D341Med (cell line): ENCODE data around the gene KRT80.
"Not testable (repeated sequence)": the region's sequence is repeated elsewhere in the genome, so short reads cannot be mapped to it uniquely, and the experiment has no call there.

ENCODE experiments used
- DNase-seq: peaks from one replicate; pipeline ENCODE4 v3.0.0; 2012; ENCODE audit warnings: low spot score

The KRT80 gene

DNA sequence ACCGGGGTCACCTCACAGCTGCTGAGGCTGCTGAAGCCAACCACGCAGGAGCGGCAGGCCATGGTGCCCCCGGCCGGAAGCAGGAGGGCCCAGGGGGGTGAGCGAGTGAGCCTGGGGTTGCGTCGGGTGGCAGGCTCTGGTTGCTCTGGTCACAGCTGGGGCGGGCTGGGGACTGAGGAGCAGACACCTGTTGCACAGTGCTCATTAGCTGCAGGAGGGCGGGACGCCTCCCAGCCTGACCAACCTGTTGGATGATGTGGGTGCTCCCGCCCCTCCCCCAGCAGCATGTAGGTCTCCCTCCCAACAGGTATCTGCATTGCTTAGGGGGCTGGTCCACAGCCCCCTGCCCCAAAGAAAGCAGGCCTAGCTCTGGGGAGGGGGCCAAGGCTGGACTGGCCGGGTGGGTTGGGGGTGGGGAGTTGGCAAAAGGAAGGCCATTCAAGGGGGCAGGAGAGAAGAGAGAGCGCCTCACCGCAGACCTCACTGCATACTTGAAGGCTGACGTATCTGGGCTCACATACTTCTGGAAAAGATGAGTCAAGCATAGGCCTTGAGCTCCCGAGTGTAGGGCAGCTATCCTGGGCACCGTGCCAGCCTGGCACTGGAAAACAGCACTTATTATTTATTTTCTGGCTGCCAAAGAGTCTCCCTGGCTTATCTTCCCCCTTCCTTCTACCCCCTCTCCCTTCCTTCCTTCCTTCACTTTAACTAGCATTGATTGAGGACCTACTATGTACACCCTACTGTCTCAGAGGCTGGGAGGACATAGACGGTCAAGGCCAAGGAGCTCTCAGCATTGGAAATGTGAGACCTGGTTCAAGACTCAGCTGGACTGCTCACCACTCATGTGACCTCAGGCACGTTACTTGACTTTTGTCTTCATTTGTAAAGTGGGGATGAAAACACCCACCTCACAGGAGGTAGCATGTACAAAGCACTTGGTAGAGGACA is at the start of gene KRT80:
TSS of gene KRT80 (minus strand) at position 174 of the 951 bp plus-strand sequence. CDS start at position 62, 112 bp downstream.
- peak; percentile 49 for DNase-seq

DNA sequence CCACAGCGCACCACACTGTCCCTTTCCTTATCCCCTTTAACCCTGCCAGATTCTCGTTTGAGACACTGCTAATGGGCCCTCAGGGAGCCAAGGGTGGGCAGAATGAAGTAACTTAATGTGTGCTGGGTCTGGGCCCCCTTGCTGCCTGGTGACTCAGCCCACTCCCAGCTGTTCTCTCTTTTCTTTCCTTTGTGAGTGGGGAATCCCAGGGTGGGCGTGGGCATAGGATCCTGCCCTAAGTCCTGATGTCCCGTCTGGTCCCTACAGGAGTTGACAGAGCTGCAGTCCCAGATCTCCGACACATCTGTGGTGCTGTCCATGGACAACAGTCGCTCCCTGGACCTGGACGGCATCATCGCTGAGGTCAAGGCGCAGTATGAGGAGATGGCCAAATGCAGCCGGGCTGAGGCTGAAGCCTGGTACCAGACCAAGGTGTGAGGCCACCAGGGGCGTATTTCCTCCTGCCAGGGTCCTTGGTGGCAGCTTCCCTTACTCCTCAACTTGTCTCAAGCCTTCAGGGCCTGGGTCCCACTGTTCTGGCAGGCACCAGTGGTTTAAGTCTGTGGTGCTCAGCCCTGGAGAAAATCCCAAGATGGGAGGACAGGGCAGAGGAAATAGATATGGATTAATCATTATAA is 49.5 kb upstream of the KRT80 start:
- DNase-seq: no peak

- not testable (repeated sequence) for DNase-seq
Observed at GRCh38 chr12:52240247-52240646, 48.4 kb upstream of the KRT80 start.

DNA sequence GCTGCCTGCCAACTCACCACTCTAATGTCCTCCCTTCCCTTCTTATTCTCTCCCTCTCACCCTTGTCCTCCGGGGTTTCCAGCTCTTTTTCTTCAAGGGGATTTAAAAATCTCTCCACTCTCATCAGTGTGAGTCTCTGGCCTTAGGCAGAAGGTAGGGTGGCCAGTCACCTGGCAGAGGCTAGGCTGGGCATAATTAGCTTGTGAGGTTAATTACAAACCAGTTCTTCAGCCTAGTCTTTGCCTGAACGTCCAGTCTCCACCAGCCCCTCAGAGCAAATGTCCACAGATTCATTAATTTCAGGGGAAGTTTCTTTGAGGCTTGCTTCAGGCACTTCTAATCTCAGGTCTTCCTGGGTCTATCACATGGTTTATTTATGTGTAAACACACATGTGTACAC is 48.0 kb upstream of the KRT80 start:
- DNase-seq: no peak

DNA sequence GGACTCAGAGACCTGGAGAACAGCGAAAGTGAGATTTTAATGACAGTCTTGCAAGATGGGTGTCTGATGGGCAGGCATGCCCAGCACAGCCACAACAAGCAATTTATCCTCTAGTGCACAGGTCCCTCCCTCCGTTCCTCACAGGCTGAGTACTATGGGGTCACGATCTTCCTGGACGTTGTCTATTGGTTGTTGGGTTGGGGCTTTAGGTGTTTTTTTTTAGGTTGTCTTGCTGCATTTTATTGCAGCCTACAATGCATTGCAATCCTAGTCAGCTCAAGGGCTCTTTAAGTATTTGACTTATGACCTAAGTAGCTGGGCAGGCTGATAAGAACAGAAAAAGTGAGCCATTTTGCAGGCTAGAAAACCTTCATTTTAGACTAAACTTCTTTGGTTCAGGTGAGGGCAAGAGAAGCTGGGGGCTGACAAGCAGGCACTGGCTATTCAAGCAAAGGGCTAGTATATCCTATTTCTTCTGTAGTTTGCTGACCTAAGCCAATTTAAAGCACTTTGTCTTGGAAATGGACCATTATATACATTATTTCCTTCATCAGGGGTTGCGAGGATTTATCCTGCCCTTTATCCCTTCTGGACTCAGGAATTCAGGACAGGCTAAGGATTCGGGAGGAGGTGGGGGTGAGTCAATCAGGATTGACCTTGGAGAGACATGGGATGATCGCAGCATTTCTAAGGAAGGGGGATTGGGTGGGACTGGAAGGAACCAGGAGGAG is 47.3 kb upstream of the KRT80 start:
- no peak for DNase-seq

- no peak for DNase-seq
Observed at GRCh38 chr12:52238207-52238840, 46.5 kb upstream of the KRT80 start.

DNA sequence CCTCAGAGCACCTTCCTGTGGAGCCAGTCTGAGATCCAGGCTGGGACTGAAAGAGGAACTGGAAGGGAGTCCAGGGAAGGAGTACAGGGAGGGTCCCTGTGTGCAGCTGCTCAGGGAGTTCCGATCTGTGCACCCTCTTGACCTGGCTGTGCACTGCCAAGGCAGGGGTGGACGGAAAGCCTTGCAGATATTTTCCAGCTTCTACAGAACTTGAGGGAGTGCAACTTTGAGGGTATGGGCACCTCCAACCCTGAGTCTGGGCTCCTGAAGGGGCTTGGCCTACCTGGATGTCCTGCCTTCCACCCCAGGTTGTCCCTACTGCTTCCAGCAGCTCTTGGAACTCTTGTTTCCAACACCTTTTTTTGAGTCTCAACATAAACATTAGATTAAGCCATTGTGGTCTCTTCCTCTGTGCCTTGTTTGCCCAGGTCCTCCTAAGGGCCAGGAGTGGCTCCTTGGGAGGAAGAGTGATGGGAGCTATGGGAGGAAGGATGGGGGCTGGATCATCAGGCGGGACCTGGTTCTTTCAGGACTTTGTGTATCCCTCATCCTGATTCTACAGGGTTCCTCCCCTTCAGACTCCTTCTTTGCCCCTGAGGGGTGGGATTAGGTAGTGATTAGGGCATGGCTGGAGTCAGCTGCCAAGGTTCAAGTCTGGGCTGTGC is 44.7 kb upstream of the KRT80 start:
- no peak for DNase-seq

GRCh38 chr12:52235822-52236361 is 44.1 kb upstream of the KRT80 start:
- no peak for DNase-seq

- DNase-seq: no peak
Observed at GRCh38 chr12:52235001-52235764, 43.4 kb upstream of the KRT80 start.

GRCh38 chr12:52234223-52234810 is 42.5 kb upstream of the KRT80 start:
- DNase-seq: no peak

DNA sequence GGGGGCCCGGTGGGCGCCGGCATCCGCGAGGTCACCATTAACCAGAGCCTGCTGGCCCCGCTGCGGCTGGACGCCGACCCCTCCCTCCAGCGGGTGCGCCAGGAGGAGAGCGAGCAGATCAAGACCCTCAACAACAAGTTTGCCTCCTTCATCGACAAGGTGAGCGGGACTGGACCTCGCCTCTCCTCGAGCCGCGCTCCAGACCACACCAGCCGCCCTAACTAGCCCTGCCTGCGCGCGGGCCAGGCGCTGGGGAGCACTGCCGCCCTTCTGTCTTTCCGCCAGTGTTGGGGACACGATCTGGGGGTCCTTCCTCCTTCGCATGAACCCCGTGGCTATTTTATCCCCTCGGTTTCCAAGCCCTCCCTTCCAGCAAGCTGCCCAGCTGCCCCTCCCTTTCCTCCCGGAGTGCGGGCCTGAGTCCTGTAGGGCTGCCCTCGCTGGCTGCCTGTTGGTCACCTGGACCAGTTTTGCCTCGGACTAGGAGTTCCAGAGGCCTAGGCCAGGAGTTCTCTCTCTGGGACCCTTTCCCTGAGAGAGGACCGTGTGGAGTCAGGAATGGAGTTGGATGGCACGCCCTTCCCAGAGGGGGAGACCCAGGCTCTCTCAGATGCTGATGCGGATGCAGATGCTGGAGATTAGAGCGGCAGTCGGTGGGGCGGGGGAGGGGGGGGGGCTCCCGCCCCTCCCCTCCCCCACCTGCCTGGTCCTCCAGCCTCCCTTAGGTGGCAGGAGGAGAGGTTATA is 41.8 kb upstream of the KRT80 start:
- DNase-seq: no peak

GRCh38 chr12:52232674-52233461 is 41.1 kb upstream of the KRT80 start, which contains the start of gene KRT7:
TSS of gene KRT7 (plus strand) at chr12:52233243. CDS start at chr12:52233297, 54 bp downstream.
- no peak for DNase-seq

DNA sequence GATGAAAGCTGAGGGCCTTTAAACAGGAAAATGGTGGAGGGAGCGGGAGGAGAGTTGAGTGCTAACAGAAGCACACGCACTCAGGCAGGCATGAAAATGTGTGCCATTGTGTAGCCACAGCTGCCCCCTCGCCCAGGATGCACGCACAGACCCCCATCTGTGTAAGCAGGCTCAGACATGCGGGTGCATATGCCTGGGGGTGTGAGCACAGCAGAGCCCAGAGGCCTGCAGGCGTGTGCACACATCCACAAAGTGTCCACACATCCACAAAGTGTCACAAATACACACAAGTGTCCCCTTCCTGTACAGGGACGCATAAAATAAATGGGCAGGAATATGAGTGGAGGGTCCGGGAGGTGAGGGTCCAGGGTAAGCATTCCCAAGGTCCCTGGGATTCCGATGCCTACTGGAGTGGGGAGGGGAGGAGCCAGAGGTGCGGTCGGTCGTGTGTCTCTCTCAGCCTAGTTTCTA is 40.4 kb upstream of the KRT80 start:
- no peak for DNase-seq

DNA sequence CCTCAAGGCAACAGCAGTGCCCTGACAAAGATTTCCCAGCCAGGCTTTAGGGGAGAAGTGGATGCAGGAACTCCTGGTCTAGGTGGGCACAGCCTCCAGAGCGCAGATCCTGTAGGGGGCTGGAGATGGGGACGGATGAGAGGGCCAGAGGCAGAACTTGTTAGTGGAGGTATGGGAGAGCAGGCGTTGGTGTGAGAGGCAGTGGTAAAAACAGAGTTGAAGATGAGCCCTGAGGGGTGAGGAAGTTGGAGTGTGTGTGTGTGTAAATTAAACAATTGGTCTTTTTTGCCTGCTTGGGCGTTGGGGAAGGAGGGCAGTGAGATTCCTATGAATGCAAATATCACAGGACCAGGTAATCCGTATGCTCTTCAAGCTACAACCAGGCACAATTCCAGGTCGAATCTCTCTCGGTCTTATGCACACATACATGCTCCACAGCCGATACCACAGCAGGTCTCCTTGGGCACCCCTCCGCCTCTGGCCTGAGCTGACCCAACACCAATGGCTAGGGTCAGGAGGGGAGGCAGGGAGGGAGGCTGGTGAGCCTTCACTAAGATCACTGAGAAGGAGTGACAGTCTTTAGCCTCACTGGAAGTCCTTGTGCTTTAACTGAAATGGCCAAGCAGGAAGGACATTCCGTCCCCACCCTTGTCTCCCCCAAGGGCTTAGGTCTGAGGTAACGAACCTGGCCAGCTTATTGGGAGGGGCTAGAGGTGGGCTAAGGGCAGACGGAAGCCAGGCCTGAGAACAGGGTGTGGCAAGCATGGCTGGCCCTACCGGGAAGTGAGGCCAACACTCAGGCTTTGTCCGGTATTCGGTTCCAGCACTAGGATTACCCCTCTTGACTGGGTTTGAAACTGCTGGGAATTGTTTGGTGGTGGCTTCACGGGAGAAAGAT is 39.7 kb upstream of the KRT80 start:
- DNase-seq: no peak

GRCh38 chr12:52230364-52231281 is 38.8 kb upstream of the KRT80 start:
- DNase-seq: no peak

- no peak for DNase-seq
Observed at GRCh38 chr12:52229836-52230343, 38.1 kb upstream of the KRT80 start.
